OCI-M2 (cell line): Measurements from ENCODE around the gene TMEM178B.
"Not testable (repeated sequence)": the region's sequence is repeated elsewhere in the genome, so short reads cannot be mapped to it uniquely, and the experiment has no call there.

ENCODE experiments used
- DNase-seq: peaks from one replicate; lab custom pipeline; 2025; ENCODE audit not compliant: unreplicated experiment; lab: John Stamatoyannopoulos, UW

TMEM178B gene

DNA sequence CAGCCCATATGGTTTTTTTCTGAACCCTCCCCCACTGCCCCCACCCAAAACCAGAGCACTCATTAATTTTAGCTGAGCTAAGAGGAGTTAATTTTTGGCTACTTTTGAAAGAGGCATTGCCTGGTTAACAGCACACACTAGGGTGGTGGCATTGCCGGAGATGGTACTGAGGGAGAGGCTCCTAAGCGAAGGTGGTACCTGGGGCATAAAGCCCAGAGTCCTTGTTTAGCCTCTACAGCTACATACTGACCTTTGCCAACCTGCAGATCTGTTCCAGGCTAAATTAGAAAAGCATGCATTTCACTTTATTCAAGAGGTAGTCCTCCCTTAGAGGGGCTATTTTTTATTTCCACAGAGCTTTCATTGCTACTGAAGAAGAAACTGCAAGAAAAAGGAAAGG lies 304.5 kb downstream of the TMEM178B start:
- DNase-seq: no peak

DNA sequence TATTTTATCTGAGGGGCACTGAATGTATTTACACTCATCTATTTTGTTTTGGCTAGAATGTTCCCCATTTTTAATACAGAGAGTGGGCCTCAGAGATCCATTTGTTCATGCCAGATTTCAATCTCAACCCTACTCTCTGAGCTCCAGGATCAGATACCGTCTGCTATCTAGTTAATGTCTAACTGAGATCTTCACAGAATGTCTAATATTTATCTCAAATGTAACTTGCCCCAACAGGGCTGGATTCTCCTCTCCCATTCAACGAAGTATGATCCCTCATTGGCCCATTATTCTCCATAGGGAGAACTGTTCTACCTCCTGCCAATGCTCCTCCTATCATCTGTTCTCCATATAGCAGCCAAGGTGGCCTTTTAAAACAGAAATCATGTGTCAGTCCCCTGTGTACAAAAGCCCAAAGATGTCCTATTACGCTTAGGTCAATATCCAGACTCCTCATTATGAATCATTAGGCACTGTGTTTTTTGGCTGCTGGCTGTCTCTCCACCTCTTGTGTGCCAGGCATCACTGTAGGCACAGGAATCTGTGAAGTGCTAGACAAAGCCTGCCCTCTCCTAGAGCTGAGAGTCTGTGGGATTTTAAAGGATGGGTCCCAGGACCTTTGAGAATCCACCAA lies 308.0 kb downstream of the TMEM178B start:
- DNase-seq: no peak

DNA sequence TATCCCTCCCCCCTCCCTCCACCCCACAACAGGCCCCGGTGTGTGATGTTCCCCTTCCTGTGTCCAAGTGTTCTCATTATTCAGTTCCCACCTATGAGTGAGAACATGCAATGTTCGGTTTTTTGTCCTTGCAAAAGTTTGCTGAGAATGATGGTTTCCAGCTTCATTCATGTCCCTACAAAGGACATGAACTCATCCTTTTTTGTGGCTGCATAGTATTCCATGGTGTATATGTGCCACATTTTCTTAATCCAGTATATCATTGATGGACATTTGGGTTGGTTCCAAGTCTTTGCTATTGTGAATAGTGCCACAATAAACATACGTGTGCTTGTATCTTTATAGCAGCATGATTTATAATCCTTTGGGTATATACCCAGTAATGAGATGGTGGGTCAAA lies 309.5 kb downstream of the TMEM178B start:
- DNase-seq: not testable (repeated sequence)

DNA sequence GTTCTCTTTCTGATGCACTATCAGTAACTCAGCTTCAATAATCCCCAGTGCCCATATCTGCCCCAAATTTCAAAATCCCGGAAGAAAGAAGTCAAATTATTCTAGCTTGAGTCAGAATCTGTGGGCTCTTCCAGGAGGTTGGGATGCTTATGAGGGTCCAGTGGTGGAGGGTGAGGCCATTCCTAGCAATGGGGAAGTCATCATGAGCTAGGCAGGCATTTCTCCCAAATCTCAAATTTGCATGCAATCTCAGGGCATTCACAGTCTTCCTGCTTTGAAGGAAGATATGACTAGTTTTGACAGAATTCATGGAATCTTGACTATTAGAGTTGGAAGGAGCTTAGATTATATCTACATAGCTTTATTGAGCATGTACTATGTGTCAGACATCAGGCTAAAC lies 313.0 kb downstream of the TMEM178B start:
- no peak for DNase-seq

DNA sequence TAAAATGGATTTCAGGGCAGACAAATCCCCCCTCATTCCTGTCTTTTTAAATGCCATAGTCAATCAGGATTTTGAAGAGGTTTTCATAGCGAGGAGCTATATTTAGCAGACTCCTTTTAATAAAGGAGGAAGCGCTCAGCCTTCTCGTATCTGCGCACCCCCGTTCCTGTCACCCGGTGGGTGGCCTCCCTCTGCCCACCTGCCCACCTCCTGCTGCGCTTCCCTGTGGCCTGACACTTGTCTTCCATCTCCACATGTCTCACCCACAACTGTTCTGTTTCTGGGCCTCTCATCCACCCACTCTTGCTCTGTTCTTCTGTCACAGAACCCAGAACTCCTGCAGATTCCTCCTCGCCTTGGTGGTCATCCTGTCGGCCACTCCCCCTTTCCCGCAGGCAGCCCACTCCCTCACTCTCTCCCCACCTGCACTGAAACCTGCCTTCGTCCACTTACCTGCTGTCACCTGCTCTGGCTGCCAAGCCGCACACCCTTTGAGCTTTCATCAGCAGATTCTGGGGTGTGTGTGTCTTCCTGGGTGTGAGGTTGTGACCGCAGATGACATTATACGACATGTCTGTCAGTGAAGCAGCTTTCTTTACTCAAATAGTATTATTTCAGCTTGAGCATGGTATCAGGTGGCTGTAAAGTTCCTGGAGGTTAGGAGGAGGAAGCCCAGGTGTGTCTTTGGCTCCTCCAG lies 313.8 kb downstream of the TMEM178B start:
- no peak for DNase-seq

DNA sequence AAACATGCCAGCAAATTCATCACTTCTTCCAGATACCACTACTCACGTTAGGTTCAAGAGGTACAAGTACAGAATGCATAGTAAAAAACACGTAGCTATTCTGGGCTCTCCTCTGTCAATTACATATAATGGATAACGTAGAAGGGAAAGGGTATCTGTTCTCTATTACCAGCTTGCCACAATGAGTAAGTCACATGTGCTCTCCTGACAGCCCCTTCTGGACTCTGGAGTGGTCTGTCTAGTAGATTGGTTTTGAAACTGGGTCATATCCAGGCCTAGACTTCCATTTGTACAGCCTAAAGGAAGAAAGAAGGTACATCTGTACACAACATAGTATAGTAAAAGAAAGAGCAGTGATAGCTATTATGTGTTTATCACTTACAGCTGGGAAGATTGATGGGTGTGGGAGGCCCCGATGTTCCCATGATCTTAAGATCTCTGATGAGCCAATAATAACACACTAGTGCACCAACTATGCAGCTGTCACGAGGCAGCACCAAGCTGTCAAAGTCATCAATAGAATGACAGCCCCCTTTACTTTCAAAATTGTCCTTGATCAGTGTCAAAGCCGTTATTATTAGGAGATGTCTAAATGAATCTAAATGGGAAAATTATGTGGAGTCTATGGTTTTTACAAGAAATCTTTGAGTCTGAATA lies 315.4 kb downstream of the TMEM178B start:
- DNase-seq: no peak

DNA sequence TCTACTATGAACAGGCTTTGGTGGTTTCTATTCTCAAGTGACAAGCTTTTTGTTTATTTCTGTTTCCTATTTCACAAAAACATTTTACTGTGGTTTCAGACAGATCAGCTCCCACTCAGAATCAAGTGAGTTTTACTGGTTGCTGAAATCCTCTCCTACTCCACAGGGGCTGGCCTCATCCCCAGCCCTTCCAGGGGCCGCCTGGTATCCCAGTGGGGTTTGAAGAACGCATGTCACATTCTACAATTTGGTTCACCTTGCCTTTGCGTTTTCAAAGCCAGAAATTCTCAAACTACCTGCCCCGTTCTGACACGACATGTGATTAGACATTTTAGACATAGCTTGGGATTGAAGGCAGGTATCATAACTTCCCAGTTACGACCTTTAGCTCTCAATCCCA lies 316.5 kb downstream of the TMEM178B start:
- no peak for DNase-seq

DNA sequence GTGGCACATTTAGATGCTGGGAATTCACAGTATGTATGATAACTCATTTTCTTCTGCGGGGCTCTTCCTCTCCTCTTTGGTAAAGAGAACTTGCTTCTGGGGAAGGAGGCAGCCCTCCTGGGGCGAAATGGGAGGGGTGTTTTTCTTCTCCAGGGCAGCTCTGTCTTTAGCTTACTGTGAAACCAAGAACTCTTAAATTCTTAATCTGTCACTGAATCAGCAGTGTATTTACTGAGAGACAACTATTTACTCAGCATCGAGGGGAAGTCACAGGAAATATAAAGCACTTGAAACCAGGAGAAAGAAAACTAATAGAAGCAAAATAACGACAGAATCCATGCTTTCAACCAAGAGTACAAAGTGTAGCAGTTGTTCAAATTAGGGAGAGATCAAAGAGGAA lies 319.2 kb downstream of the TMEM178B start:
- no peak for DNase-seq

DNA sequence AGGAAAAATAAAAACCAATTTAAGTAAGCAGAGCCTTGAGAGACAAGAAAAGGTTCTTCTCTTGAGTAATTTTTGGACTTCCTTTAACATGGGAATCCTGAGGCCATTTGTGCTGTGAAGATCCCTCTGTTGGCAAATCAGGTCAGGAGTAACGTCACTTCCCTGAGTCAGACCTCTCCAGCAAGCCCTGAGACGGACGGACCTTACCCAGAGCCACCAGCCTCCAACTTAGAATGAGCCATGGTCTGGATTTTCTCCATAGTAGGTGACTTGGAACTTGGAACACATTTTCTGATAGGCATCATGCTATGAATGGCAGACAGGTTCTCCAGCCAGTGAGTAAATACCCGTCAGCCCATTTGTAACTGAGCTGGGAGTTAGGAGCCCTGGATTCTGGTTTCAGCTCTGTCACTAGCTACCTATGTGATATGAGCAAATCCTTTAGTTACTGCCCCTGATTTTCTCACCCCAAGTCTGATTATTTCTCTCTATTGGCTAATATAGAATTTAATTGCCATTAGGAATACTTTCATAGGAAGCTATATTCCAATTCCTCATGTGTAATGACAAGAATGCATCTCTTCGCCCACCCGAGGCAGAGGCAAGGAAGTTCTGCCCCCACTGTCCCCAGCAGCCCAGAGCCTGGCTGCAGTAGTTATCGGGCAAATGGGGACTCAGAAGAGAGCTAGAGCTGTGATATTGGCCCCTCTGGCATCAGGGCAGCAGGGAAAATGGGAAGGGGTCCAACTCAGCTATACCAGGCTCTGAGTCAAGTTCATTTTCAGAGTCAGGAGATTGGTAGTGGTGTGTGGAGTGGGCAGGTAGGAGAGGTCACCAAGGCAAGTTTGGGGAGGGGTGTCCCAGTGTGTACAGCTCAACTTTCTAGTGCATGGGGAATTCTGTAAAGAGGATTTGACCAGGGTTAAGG lies 323.6 kb downstream of the TMEM178B start:
- no peak for DNase-seq

DNA sequence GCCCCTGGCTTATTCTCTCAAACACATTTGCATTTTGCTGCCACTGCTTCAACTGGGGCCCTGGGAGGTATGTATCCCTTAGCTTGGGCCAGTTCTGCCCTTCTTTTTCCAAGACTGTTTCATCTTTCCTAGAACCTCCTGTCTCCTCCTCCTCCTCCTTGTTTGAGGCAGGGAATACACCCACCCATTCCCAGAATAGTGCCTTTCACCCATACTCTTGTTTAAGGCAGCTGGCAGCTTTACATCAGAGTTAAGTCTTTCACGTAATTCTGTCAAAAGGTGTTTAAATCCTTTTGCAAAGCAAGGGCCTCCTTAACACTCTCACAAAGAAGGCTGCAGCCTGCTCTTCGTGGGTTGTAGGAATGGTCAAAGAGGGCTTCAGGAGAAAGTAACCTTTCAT lies 326.5 kb downstream of the TMEM178B start:
- DNase-seq: no peak

DNA sequence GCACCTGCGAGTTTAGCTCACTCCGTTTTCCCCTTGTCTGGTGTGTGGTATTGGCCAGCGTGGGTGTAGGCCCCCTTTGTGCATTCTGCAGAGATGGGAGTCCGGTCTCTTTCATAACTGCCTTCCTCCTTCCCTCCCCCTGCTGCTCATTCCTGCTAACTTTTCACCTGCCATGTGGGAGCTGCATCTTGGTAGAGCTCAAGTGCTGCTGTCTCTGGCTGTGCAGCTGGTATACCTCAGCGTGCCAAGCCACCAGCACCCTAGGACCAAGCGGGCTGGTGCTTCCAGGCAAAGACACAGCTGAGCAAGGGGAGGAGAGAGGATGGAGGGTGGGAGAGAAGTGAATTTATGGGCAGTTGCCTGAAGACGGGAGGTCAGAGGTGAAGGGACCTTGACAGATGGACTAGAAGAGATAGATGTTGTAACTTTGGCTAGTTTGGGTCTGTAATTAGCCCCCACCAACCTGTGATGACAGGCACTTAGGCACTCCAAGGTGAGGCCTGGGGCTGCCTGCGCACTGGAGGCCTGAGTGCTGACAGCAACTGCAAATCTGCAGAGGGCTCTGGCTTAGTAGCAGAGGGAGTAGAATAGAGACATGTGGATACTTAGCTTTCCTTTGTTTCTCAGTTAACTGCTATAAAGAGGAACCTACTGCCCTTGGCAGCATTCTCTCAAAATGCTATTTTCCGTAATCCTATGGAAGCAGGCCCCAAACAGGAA lies 328.6 kb downstream of the TMEM178B start:
- no peak for DNase-seq

DNA sequence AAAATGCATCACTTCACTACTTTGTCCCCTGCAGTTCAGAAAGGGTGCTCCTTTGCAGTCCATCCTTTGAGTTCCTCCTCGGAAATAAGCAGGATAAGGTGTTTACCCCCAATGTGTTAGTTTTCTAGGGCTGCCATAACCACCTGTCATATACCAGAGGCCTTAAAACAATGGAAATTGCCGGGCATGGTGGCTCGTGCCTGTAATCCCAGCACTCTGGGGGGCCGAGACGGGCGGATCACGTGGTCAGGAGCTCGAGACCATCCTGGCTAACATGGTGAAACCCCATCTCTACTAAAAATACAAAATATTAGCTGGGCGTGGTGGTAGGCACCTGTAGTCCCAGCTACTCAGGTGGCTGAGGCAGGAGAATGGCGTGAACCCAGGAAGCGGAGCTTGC lies 330.0 kb downstream of the TMEM178B start:
- DNase-seq: not testable (repeated sequence)

DNA sequence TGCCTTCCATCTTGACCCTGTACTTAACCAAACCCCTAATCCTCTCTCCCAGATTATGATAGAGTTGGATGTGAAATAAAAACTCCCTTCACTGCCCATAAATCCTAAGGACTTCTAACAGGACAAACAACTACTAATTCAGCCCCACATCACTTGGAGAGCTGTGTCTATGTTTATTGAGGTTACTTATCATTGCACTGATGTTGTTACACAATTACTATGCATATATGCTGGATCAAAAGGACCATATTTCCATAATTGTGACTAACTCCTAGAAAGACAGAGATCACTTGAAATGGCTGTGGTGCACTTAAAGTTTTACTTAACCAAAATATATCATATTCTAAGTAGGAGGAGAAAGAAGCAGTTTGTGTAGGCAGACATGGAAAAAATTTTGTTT lies 332.5 kb downstream of the TMEM178B start:
- DNase-seq: no peak

DNA sequence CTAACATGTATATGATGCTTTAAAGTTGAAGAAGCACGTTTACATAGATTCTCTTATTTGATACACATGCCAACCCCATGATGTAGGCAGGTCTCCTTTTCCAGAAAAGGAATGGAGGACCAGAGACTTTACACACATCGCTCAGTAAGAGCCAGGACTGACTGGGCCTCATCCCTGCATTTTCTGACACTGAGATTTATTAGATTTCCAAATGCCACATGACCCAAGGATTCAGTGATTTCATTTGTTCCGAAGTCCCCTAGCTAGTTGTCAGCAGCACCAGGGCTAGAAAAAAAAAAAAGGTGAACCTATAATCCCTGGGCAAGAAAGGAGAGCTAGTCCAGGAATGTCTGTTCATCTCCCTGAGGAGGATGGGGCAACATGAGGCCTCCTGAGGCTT lies 334.0 kb downstream of the TMEM178B start:
- DNase-seq: no peak

DNA sequence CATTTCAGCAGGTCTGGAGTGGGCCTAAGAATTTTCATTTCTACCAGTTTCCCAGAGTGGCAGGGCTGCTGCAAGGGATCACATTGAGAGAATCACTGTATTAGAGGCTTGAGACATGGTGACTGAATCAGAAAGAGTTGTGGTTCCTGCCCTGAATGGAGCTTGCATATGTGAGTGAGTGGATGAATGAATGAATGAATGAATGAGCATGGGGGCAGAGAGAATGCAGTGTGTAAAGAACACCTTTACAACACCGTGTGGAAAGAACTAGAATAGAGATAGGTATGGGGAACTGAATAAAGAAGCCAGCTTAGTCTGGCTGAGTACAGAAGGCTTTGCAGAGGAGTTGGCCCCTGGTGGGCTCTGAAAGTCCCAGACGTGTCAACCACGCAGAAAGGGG lies 334.6 kb downstream of the TMEM178B start:
- no peak for DNase-seq

DNA sequence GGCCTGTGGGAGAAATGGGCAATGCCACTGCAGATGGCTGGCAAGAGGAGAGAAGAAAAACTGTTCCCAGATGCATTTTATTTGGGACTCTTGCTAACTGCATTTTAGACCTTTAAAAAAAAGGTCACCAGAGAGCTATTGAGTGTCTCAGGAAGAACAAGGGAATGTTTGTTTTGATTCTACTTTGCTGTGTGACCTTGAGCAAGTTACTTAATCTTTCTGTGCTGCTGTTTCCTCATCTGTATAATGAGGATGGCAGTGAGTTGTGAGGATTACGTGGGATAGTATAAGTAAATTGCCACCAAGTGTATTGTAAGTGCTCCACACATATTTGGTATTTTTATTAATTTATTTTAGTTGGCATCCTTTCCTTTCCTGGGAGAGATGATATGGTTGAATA lies 335.4 kb downstream of the TMEM178B start:
- DNase-seq: no peak

DNA sequence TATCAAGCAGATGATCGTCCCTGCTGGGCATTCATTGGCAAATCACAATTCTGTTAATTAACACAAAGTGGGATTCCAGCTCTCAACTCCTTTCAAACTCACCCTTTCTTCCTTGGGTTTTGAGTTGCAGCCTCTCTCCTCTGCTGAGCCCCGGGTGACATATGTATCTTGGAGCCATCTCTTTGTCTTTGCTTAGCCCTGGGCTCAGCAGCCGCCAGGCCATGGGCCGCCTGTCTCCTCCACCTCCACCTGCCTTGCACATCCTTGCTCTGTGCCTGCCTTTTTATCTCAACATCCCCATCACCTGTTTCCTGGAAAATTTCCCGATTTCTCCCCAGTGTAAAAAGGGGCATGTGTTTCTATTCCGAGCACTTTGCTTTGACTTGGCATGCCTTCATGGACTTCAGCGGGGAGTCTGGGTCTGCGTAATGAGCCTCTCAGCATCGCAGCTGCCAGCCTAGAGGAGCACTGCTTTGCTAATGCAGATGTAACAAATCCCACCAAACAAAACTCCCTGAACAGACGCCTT lies 336.0 kb downstream of the TMEM178B start:
- DNase-seq: no peak

DNA sequence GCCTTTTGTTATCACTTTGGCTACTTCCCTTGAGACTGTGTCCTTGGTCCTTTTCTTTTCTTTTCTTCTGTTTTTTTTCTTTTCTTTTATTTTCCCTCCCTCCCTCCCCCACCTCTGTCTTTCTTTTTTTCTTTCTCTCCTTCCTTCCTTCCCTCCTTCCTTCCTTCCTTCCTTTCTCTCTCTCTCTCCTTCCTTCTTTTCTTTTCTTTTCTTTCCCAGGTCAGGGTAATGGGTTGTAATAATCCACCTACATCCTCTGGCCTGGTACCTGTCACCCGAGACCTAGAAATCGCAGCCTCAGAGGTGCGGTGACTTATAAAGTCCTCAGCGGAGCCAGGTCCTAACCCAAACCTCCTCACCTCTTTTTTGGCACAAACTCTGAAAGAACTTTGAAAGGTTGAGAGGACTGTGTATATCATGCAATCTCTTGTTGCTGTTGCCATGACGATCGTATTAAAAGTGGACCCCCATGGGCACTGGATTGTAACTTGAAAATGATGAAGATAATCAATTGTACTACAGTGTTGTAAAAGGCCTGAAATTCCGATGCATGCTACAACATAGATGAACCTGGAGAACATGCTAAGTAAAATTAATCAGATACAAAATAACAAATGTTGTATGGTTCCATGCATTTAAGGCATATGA lies 336.6 kb downstream of the TMEM178B start:
- DNase-seq: no peak

DNA sequence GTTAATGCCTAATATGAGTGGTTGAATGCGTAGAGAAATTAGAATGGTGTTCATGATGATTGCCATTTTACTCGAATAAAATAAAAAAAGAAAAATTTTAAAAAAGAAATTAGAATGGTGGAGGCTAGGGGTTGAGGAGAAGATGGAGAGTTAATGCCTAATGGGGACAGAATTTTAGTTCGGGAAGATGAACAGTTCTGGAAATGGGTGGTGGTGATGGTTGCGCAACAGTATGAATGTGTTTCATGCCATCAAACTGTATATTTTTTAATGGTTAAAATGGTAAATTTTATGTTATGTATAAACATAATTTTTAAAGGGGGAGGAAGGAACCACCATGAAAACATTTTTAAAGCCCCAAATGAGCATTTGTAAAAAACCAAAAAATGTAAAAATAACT lies 337.3 kb downstream of the TMEM178B start:
- DNase-seq: no peak

DNA sequence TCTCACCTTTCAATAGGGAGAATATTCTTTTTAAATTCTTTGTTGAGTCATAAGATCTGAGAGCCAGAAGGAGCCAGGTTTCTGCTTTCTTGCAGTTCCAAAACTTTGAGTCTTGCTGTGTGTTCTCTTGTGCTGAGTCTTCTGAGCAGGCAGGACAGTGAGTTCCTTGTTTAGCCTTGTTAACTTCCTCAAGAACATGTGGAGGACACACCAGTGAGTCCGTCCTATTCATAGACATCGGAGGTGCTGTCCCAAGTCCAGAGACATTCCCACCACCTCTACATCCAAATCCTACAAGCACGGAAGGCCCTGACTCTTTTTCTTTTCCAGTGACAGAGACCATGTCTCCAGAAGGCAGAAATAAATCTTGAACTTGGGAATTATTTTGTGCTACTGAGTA lies 342.1 kb downstream of the TMEM178B start:
- DNase-seq: no peak
